ENCODE measurements around the gene ITGA6. TPM values are rescaled to one million over a fixed set of nuclear protein-coding genes. Genes with fewer than 3 reads are reported as not detected.

Gene ITGA6
- 44.4 TPM for total RNA-seq
- long read RNA-seq, full-length matches to known transcripts, result 20 of 35 reads
- long read RNA-seq, partial matches to known transcripts, result 9 of 35 reads
- long read RNA-seq, other reads (novel, unspliced or antisense), result 6 of 35 reads

DNA sequence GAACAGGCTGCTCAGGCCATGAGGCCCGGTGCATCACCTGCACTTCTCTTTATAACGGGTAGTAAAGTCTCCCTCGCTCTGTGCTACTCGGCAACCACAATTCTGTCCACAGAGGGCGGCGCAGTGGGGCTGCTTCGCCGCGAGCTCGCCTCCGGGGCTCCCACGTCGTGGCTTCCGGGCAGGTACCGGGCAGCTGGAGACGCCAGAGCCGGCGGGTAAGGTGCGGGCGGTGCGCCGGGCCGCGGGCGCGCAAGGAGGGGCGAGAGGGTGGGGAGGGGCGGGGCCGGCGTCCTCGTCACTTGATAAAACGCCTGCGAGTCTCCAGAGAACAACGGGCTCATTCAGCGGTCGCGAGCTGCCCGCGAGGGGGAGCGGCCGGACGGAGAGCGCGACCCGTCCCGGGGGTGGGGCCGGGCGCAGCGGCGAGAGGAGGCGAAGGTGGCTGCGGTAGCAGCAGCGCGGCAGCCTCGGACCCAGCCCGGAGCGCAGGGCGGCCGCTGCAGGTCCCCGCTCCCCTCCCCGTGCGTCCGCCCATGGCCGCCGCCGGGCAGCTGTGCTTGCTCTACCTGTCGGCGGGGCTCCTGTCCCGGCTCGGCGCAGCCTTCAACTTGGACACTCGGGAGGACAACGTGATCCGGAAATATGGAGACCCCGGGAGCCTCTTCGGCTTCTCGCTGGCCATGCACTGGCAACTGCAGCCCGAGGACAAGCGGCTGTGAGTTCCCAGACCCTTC lies at the start of gene ITGA6:
TSS of gene ITGA6 (plus strand) at position 331 of the 734 bp plus-strand sequence.
- intact Hi-C loops (cut with DNase I), result loop anchor here (5.0 kb wide), 1 partner anchor 35 kb away; no protein-coding TSS in a partner anchor
- peak; percentile 82 for DNase-seq
- ATAC-seq (ENCODE audit: poor library complexity), result peak; percentile 88

DNA sequence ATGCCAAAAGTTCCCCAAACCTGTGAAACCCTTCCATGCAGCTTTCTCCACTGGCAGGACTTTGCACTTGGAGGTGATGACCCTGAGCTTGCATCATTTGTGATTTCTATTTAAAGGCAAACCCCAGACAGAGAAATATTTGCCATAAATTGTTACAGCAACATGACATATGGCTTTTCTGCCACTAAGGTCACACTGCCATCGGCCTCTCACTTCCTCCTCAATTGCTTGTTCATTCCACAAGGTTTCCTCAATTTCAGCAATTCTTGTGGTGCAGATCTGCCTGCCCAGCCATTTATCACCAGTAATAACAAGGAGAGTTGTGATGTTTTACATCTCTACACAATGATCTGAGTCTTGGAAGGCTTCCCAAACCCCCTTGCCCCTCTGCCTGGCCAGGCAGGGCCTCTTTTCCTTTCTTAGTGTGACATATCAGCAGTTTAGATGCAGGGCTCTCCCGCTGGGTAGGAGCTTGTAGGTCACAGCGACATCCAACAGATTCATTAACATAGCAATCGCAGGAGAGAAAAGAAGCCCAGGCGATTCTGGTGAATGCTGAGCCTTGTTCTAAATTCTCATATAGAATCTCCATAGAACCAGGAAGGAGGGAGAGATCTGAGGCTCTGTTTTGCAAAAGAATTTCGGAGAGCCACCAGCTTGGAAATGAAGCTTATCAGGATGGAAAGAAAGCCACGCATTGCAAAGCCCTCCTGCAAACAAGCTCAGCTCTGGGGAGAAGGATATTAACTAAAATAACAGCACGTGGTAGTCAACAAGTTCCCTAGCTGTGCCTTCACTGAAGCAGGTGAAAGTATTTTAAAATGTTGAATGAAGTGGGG lies 46.7 kb upstream of the ITGA6 start:
- ATAC-seq (ENCODE audit: poor library complexity) (no peak), DNase-seq (no peak)
- intact Hi-C loops (cut with DNase I), result no loop called here

DNA sequence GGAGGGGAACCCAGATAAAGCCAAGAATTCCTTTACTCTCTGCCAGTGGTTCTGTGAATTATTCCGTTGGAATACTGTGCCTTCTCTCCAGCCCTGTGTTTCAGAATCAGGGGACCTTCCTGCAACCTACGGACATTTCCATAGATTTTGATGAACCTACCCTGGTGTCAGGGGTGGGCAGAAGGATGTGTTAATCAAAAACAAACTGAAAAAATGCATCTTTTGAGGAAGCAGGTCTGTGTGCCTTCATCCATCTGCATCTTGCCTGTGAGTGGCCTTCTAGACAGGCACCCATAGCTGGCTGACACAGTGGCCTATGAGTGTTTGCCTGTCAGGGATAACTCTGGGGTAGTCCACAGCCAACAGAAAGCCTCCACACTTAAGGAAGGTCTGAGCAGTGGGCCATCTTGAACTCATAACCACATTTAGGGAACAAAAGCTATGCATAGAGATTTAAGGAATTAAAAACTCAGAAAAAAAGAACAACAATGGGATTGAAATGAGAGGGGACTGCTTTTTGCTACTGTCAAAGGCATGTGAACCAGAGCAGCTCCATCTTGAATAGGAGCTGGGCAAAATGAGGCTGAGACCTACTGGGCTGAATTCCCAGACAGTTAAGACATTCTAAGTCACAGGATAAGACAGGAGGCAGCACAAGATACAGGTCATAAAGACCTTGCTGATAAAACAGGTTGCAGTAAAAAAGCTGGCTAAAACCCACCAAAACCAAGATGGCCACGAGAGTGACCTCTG lies 45.9 kb upstream of the ITGA6 start:
- intact Hi-C loops (cut with DNase I), result no loop called here
- no peak for DNase-seq
- no peak for ATAC-seq (ENCODE audit: poor library complexity)

DNA sequence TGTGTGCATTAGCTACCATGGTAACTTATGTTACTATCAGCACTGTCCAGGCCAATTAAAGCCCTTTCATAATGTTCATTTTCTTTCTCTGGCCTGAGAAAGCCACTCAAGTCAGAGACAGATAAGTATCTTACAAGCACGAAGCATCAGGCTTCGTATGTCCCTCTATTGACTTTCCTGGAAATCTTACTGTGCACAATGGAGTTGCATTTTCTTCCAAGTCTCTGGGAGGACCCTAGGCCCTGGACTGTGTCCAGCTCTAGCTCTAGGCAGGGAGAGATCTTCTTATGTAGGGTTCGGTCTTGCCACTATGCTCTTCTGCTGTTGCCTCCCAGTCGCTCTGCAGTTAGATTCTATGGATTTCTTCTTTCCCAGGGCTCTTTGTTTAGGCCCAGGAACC lies 40.0 kb upstream of the ITGA6 start:
- DNase-seq, result no peak
- intact Hi-C loops (cut with DNase I), result no loop called here
- no peak for ATAC-seq (ENCODE audit: poor library complexity)

DNA sequence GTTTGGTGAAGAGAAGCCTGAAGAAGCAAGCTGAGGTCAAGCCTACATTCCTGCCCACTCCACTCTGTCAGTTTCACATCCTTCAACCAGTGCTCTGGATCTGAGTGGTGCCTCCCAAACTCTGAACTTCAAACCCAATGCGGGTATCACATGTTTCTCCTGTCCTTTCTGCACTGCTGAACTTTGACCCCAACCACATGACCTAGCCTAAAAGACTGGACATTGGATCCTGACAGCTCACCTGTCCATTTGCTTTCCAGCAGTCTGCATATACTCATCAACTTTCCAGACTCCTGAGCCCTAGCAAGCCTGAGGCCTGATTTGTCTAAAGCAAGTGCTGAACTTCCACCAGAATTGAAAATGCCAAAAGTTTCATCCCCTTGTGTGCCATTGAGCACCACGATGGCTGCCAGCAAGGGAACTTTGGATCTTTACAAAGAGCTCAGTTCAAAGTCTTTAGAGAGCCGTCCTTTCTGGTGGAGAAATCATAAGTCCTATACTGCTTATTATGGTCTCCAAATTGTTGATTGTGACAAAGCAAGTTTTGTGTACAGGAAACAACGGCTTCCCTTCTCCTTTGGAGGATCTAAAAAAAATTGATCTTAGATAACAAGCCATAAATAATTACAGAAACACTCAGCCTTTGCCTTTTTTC lies 37.6 kb upstream of the ITGA6 start:
- no peak for DNase-seq
- intact Hi-C loops (cut with DNase I), result no loop called here
- no peak for ATAC-seq (ENCODE audit: poor library complexity)

DNA sequence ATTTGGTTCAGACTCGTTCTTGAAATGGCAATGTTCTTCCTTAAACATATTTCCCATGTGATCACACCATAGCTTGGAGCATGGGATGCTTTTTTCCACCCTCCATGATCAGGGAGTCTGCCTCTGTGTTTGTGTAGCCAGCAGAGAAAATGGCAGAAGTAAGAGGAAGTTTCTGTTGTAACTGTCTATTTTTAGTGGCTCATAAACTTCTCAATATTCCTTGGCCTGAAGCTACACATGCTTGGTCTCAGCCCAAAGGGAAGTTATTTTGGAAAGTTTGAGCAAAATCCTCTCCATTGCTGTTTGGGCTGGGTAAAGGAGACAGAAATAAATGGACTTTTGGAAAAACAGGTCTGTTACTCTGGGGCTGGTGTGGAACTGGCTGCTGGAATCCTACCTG lies 33.4 kb upstream of the ITGA6 start:
- ATAC-seq (ENCODE audit: poor library complexity) (no peak), DNase-seq (no peak)
- intact Hi-C loops (cut with DNase I), result no loop called here

DNA sequence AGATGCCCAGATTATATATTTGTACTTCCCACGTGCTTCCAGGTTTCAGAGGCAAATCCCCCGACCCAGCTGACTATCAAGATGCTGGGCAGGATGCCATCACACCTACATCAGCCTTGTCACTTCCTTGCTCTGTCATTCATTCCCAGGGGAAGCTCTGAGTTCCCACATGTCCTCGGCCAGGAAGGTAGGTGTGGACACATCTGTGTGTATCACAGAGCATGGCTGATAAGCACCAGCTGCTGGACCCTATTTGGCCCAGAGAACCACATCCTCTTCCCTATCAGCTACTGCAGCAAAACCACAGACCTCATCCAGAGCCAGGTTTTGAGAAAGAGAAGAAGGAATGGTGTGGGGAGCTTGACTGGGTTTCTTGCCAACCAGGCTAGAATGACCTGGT lies 31.9 kb upstream of the ITGA6 start:
- DNase-seq (no peak), ATAC-seq (ENCODE audit: poor library complexity) (no peak)
- intact Hi-C loops (cut with DNase I), result no loop called here

DNA sequence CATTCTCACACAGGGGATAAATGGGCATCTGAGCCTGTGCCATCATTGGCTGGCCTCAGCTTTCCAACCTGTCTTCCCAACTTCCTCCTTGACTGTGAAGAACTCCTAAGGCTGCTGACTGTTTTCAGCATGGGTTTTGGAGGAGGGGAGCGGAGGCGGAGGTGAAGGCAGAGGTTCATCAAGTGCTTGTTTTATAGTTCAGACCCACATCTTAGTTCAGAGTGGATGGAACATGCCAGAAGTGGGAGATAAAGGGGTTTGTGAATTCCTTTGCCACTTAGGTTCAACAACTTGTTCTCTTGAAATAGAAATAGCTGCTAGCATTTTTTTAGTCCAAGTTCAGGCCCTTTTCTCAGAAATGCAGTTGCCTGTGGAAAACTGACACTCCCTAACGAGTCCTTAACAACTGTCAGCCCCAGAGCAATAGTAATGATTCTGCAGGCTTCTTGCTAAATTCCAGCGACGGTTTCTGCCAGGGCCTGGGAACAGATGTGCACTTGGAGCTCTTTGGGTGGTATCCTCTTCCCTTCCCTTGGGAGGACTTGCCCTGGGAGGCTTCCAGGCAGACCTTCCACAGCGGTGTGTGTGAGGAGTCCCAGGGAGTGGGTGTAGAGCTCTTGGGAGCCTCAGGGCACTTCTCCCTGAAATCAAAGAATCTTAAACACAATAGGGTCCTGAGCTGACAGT lies 30.1 kb upstream of the ITGA6 start:
- intact Hi-C loops (cut with DNase I), result no loop called here
- ATAC-seq (ENCODE audit: poor library complexity), result peak; percentile 12
- no peak for DNase-seq

DNA sequence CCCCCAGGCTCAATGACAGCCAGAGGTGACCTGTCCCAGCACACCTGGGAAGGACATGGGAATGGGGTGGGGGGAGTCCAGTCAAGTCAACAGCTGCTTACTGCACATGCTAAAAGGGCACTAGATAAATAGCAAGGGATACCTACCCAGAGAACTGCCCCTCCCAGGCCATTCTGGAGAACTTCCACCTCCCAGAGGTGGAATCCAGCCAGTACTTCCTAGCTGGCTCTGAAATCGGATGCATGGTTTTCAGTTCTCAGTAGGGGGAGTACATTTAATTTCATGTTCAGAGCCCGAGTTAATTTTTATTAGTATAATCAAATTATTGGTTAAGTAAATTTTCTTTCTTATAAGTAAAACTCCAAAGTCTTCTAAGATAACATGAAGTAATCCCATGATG lies 28.9 kb upstream of the ITGA6 start:
- intact Hi-C loops (cut with DNase I), result no loop called here
- ATAC-seq (ENCODE audit: poor library complexity) (no peak), DNase-seq (no peak)

DNA sequence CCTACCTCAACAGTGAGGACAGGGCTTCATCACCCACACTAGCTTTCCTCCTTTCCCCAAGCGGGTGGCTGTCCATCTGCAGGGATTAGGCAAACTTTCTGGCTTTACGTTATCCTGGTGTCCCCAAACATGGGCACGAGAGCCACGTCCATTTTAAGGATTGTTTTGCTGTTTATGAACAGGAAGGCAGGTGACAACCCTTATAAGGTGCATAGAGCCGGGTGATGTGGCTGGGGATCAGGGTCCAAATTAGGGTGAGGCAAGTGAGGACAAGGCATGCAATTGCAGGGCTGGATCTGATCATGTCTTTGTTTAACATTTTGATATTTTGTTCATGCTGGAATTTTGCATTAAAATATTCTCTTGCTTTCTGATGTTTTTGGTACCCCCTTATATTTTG lies 27.6 kb upstream of the ITGA6 start:
- DNase-seq (no peak), ATAC-seq (ENCODE audit: poor library complexity) (no peak)
- intact Hi-C loops (cut with DNase I), result no loop called here

DNA sequence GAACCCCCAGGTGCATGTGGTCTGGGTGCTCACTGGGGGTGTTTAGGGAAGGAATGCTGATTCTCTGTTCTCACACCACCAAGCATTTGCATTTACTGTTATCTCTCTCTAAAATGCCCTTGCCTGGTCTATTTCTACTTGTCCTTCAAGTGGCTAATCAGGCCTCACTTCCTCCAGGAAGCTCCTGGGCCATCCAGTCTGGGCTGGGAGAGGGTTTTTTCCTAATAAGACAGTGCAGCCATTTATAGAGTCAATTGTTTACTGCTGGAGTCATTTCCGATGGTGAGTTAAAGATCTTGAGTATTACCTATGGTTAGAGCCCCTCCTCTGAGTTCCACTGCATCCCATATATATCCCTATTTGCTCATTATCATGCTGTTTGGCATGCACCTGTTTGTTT lies 25.2 kb upstream of the ITGA6 start:
- no peak for ATAC-seq (ENCODE audit: poor library complexity)
- intact Hi-C loops (cut with DNase I), result no loop called here
- DNase-seq, result no peak

DNA sequence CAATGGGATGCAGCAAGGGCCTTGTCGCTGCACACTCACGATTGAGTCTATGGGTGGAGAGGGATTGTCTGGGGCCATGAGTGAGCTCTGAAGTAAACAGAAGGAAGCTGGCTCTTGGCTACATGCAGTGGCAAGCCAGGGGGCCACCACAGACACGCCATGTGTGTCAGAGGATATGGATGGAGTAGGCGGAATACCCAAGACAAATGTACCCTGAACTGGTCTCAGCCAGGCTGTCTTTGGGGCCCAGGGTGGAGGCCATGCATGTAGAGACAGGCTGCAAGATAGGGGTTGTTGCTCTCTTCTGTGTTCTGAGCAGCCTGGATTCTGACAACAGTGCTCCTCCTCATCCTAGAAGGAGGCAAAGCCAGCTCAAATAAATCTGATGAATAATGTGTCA lies 24.0 kb upstream of the ITGA6 start:
- no peak for ATAC-seq (ENCODE audit: poor library complexity)
- intact Hi-C loops (cut with DNase I), result no loop called here
- no peak for DNase-seq

DNA sequence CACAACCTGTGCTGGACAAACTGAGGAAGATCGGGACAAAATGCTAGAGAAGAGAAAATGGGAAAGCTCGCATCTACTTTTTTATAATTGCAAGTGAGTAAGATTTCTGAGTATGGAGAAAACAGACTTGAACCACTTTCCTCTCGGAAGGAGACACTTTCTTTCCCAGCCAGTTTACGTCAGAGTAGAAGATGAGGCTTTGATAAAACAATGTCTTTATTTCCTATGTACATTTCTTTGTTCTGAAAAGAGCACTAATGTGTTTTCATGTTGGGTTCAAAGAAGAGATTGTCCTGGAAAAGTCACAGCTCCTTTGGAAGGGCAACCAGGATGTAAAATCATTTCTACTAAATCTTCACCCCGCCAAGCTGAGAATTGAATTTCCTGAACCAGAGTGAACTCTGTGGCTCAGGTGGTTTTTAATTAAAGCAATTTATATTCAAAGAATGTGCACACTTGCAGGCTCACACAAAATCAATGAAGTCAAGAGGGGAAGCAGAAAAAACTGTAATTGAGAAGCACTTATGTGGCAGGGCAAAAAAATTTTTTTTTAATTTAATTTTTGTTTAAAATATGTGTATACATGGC lies 23.4 kb upstream of the ITGA6 start:
- ATAC-seq (ENCODE audit: poor library complexity) (no peak), DNase-seq (no peak)
- intact Hi-C loops (cut with DNase I), result no loop called here

DNA sequence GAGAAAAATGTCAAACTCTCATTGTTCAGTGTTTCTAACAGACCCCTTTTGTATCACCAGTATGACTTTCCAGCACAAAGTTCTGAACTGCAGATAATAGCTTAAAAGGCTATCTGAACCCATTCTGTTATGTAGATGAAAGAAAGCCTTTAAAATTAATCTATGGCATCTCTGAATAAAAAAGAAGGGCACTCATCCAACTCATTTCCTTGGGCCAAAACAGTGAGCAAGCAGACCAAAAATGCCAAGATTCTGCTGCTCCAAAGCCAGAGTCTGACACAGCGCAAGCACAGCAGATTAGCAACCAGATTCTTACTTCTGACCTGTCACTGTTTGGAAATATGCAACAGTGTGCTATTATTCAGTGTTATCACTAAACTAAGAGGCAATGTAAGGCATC lies 22.6 kb upstream of the ITGA6 start:
- ATAC-seq (ENCODE audit: poor library complexity) (no peak), DNase-seq (no peak)
- intact Hi-C loops (cut with DNase I), result no loop called here

DNA sequence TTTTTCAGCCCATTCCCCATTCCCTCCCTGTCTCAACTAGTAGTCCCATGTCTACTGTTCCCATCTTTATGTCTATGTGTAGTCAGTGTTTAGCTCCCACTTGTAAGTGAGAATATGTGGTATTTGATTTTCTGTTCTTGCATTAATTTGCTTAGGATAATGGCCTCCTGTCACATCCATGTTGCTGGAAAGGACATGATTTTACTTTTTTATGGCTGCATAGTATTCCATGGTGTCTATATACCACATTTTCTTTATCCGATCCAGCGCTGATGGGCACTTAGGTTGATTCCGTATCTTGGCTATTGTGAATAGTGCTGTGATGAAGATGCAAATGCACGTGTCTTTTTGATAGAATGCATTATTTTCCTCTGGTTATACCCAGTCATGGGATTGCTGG lies 21.7 kb upstream of the ITGA6 start:
- ATAC-seq (ENCODE audit: poor library complexity) (no peak), DNase-seq (no peak)
- intact Hi-C loops (cut with DNase I), result no loop called here

DNA sequence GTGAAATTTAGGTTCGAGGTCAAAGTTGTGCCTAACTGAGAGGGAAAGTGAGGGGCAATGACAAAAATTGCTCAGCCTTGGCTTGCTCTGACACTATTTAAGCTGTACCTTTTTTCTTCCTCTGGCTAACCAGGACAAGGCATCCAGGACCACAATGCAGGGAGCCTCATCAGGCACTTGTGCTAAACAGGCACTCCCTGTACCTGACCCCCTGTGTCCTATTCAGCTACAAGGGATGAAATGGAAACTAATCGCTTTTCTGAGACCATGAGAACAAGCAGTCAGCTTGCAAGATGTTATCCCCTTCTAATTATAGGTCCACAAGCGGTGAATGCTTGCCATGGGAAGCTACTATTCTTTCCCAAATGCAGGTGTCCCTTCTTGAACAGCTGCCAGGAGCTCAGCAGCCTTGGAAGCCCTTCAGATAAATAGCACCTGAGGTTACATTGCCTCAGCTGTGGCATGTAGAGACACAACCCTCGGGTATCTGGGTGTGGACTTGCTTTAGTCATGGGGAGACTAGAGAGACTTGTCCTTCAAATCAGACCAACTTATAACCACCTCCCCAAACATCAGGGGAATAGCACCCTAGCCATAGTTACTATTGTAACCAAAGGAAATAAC lies 19.1 kb upstream of the ITGA6 start:
- intact Hi-C loops (cut with DNase I), result no loop called here
- no peak for ATAC-seq (ENCODE audit: poor library complexity)
- DNase-seq, result no peak

DNA sequence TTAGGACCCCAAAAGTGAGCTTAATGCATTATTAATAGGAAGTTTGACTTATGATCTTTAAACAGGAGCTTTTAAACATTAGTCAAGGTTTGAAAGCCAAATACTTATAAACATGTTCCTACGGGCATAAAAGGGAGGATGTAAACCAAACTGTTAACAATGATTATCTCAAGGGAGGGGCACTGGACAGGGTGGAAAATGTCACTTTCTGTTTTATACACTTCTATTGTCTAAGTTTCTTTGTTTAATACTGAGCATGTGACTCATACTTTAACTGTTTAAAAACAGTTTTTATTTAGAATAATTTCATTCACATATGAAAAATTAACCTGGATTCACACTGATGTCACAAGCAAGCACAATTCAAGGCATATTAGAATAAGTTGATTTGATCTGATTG lies 18.3 kb upstream of the ITGA6 start:
- DNase-seq (no peak), ATAC-seq (ENCODE audit: poor library complexity) (no peak)
- intact Hi-C loops (cut with DNase I), result no loop called here
